Measurements from ENCODE around the gene ZNRF1. TPM values are rescaled to one million over a fixed set of nuclear protein-coding genes. Genes with fewer than 3 reads are reported as not detected.
"Not testable (repeated sequence)": the region's sequence is repeated elsewhere in the genome, so short reads cannot be mapped to it uniquely, and the experiment has no call there.

The ZNRF1 gene
- polyA plus RNA-seq, 5 donors = 40.9 to 55.2 (median 48.4) TPM

GRCh38 chr16:74999609-75000480 lies 1.0 kb downstream of the ZNRF1 start:
- peak; percentile 33 to 35 for DNase-seq

- no peak for DNase-seq
Measured at GRCh38 chr16:75000481-75001081, 1.8 kb downstream of the ZNRF1 start.

- no peak for DNase-seq
Measured at GRCh38 chr16:75002474-75002873, 3.6 kb downstream of the ZNRF1 start.

GRCh38 chr16:75003931-75004330 lies 5.1 kb downstream of the ZNRF1 start:
- DNase-seq = no peak

GRCh38 chr16:75004460-75004859 lies 5.6 kb downstream of the ZNRF1 start:
- DNase-seq = no peak

- no peak for DNase-seq
Measured at GRCh38 chr16:75005697-75006096, 6.9 kb downstream of the ZNRF1 start.

GRCh38 chr16:75007443-75007842 lies 8.6 kb downstream of the ZNRF1 start:
- no peak for DNase-seq

- no peak for DNase-seq
Measured at GRCh38 chr16:75010427-75010826, 11.6 kb downstream of the ZNRF1 start.

GRCh38 chr16:75011634-75012307 lies 12.9 kb downstream of the ZNRF1 start:
- DNase-seq = no peak

- no peak for DNase-seq
Measured at GRCh38 chr16:75012380-75013081, 13.7 kb downstream of the ZNRF1 start.

GRCh38 chr16:75013123-75013522 lies 14.3 kb downstream of the ZNRF1 start:
- DNase-seq = not testable (repeated sequence)

GRCh38 chr16:75014318-75014717 lies 15.5 kb downstream of the ZNRF1 start:
- DNase-seq = no peak

GRCh38 chr16:75016451-75017081 lies 17.7 kb downstream of the ZNRF1 start:
- DNase-seq = peak in 1 of 2 donors; percentile 16

GRCh38 chr16:75017670-75018525 lies 19.1 kb downstream of the ZNRF1 start:
- DNase-seq = no peak

GRCh38 chr16:75019007-75019406 lies 20.2 kb downstream of the ZNRF1 start:
- no peak for DNase-seq

- no peak for DNase-seq
Measured at GRCh38 chr16:75019586-75019985, 20.8 kb downstream of the ZNRF1 start.

GRCh38 chr16:75021410-75021809 lies 22.6 kb downstream of the ZNRF1 start:
- DNase-seq = no peak

GRCh38 chr16:75022567-75022966 lies 23.7 kb downstream of the ZNRF1 start:
- no peak for DNase-seq

- no peak for DNase-seq
Measured at GRCh38 chr16:75023009-75023408, 24.2 kb downstream of the ZNRF1 start.

GRCh38 chr16:75024182-75024581 lies 25.4 kb downstream of the ZNRF1 start:
- no peak for DNase-seq

- DNase-seq = no peak
Measured at GRCh38 chr16:75024594-75024993, 25.8 kb downstream of the ZNRF1 start.
